HG03097 (cell line): ENCODE data around the gene EMC10.

Source experiments
- ATAC-seq: cut with Tn5 transposase; IDR thresholded peaks from one replicate; pipeline ENCODE4 v1.9.1; 2021; ENCODE audit not compliant: unreplicated experiment, low FRiP score

Gene EMC10

GRCh38 chr19:50536662-50537305, 60.5 kb downstream of the EMC10 start:
- no peak for ATAC-seq

GRCh38 chr19:50537306-50537685, 61.0 kb downstream of the EMC10 start:
- ATAC-seq = no peak

GRCh38 chr19:50537769-50538230, 61.5 kb downstream of the EMC10 start:
- ATAC-seq = no peak
